KOPT-K1 (cell line): ENCODE results near the gene HYOU1.
"Not testable (repeated sequence)": the region's sequence is repeated elsewhere in the genome, so short reads cannot be mapped to it uniquely, and the experiment has no call there.

ENCODE experiments used
- H3K27ac ChIP-seq: fragments of 200-600 bp; sonication (generic); 2 replicates; pipeline ENCODE4 v1.5.1; 2016; ENCODE audit warnings: antibody characterized with exemption, mild to moderate bottlenecking, low read depth, low read length; ENCODE audit not compliant: poor library complexity, severe bottlenecking
- H3K36me3 ChIP-seq: fragments of 200-600 bp; sonication (generic); 2 replicates; pipeline ENCODE4 v1.5.1; 2017; ENCODE audit warnings: antibody characterized with exemption, mild to moderate bottlenecking, low read length, moderate library complexity; ENCODE audit not compliant: insufficient read depth
- H3K9me3 ChIP-seq: fragments of 200-600 bp; sonication (generic); 2 replicates; pipeline ENCODE4 v1.5.1; 2017; ENCODE audit warnings: antibody characterized with exemption, low read length, mild to moderate bottlenecking; ENCODE audit not compliant: insufficient read depth, poor library complexity, severe bottlenecking

Gene HYOU1

GRCh38 chr11:119062779-119063178, 5.8 kb upstream of the HYOU1 start:
- no peak overlapping the region for H3K27ac ChIP-seq
- no peaks in the 10 kb centered on the region for H3K9me3 ChIP-seq
- H3K36me3 ChIP-seq: no peaks in the 10 kb centered on the region

- no peaks in the 10 kb centered on the region for H3K9me3 ChIP-seq
- H3K27ac ChIP-seq: no peak overlapping the region
- no peaks in the 10 kb centered on the region for H3K36me3 ChIP-seq
These were observed 4.3 kb upstream of the HYOU1 start for GRCh38 chr11:119061256-119061655.

GRCh38 chr11:119059128-119059527, 2.1 kb upstream of the HYOU1 start:
- not testable (repeated sequence) for H3K9me3 ChIP-seq, H3K27ac ChIP-seq
- H3K36me3 ChIP-seq: peaks cover 17% of the 10 kb centered on the region

GRCh38 chr11:119056421-119056999, 495 bp downstream of the HYOU1 start:
- Histone ChIP-seq H3K27ac (peak overlapping the region; percentile 87), H3K36me3 (peaks cover 43% of the 10 kb centered on the region), H3K9me3 (no peaks in the 10 kb centered on the region)

- H3K27ac ChIP-seq: peak overlapping the region; percentile 87
- no peaks in the 10 kb centered on the region for H3K9me3 ChIP-seq
- peaks cover 49% of the 10 kb centered on the region for H3K36me3 ChIP-seq
These were observed 1.1 kb downstream of the HYOU1 start for GRCh38 chr11:119055901-119056300.

- peaks cover 64% of the 10 kb centered on the region for H3K36me3 ChIP-seq
- H3K27ac ChIP-seq: no peak overlapping the region
These were observed 2.6 kb downstream of the HYOU1 start for GRCh38 chr11:119054418-119054817.

GRCh38 chr11:119052163-119052814, 4.7 kb downstream of the HYOU1 start:
- Histone ChIP-seq H3K27ac (no peak overlapping the region), H3K36me3 (peaks cover 85% of the 10 kb centered on the region), H3K9me3 (no peaks in the 10 kb centered on the region)

More at GRCh38 chr11:119054418-119054817, 2.6 kb downstream of the HYOU1 start:
- H3K9me3 ChIP-seq: no peaks in the 10 kb centered on the region

- H3K27ac ChIP-seq: no peak overlapping the region
- H3K9me3 ChIP-seq: no peaks in the 10 kb centered on the region
- peaks cover 92% of the 10 kb centered on the region for H3K36me3 ChIP-seq
These were observed 5.4 kb downstream of the HYOU1 start for GRCh38 chr11:119051440-119052162.

GRCh38 chr11:119049081-119049480, 7.9 kb downstream of the HYOU1 start:
- H3K9me3 ChIP-seq: no peaks in the 10 kb centered on the region
- H3K36me3 ChIP-seq: peaks cover 98% of the 10 kb centered on the region
- H3K27ac ChIP-seq: no peak overlapping the region

- Histone ChIP-seq H3K27ac (no peak overlapping the region), H3K36me3 (peaks cover 94% of the 10 kb centered on the region), H3K9me3 (no peaks in the 10 kb centered on the region)
These were observed 8.4 kb downstream of the HYOU1 start for GRCh38 chr11:119048644-119049043.

- no peak overlapping the region for H3K27ac ChIP-seq
- no peaks in the 10 kb centered on the region for H3K9me3 ChIP-seq
- peaks cover 80% of the 10 kb centered on the region for H3K36me3 ChIP-seq
These were observed 9.8 kb downstream of the HYOU1 start for GRCh38 chr11:119047205-119047604.

- Histone ChIP-seq H3K9me3 (no peaks in the 10 kb centered on the region), H3K36me3 (peaks cover 72% of the 10 kb centered on the region), H3K27ac (no peak overlapping the region)
These were observed 10.5 kb downstream of the HYOU1 start for GRCh38 chr11:119046489-119046888.

- Histone ChIP-seq H3K9me3 (no peaks in the 10 kb centered on the region), H3K36me3 (peaks cover 55% of the 10 kb centered on the region), H3K27ac (no peak overlapping the region)
These were observed 12.3 kb downstream of the HYOU1 start for GRCh38 chr11:119044708-119045107.

GRCh38 chr11:119042927-119043326, 14.1 kb downstream of the HYOU1 start:
- H3K27ac ChIP-seq: no peak overlapping the region
- H3K36me3 ChIP-seq: peaks cover 37% of the 10 kb centered on the region
- H3K9me3 ChIP-seq: no peaks in the 10 kb centered on the region

GRCh38 chr11:119041821-119042514, 15.0 kb downstream of the HYOU1 start:
- H3K27ac ChIP-seq: no peak overlapping the region
- peaks cover 27% of the 10 kb centered on the region for H3K36me3 ChIP-seq
- no peaks in the 10 kb centered on the region for H3K9me3 ChIP-seq
